Measurements from ENCODE around the gene AIP. TPM values are rescaled to one million over a fixed set of nuclear protein-coding genes. Genes with fewer than 3 reads are reported as not detected.

The AIP gene
- total and polyA plus RNA-seq, 9 of the 15 experiments (the other 6 are each of a cell fraction or from before 2014, with no cell fraction given) = 5.2 to 92.5 (median 52.7) TPM

- TF ChIP-seq DEAF1 (CRISPR knock-in tag; IDR thresholded peaks at IDR 0.05) (0 out of 2 replicates have a peak, but pooled peaks have one; percentile 3), SMARCB1 (IDR thresholded peaks at IDR 0.05; ENCODE audit: insufficient read length, low read depth) (no peak), CEBPB (tag; IDR thresholded peaks at IDR 0.05) (peak; percentile 53), FOXA1 (IDR thresholded peaks at IDR 0.05; ENCODE audit: borderline replicate concordance) (no peak), GTF2E2 (tag; IDR thresholded peaks at IDR 0.05) (no peak), HES1 (IDR thresholded peaks at IDR 0.05; ENCODE audit: low read depth) (no peak), RCOR1 (IDR thresholded peaks at IDR 0.05; ENCODE audit: borderline replicate concordance in 1 of 2, low read depth in 2 of 2, low read length in 2 of 2) (peak in 1 of 2 experiments; percentile 25; a peak in 1 of 4 replicates), ZBTB33 (CRISPR knock-in tag; IDR thresholded peaks at IDR 0.05) (no peak), PHF20 (IDR thresholded peaks at IDR 0.05; ENCODE audit: partially characterized antibody) (peak; percentile 77), ZZZ3 (IDR thresholded peaks at IDR 0.05) (no peak), ARID1B (IDR thresholded peaks at IDR 0.05) (peak; percentile 55), TARDBP (IDR thresholded peaks at IDR 0.05) (0 out of 2 replicates have a peak, but pooled peaks have one; percentile 46), DNMT1 (IDR thresholded peaks at IDR 0.05) (no peak), TFE3 (CRISPR knock-in tag; IDR thresholded peaks at IDR 0.05) (no peak), TSC22D4 (tag; IDR thresholded peaks at IDR 0.05) (no peak), XRCC5 (IDR thresholded peaks at IDR 0.05; ENCODE audit: low read depth, low read length) (no peak), FOXJ2 (tag; IDR thresholded peaks at IDR 0.05) (no peak), MTA3 (IDR thresholded peaks at IDR 0.05; ENCODE audit: borderline replicate concordance) (peak; percentile 87), ZNF212 (CRISPR knock-in tag; IDR thresholded peaks at IDR 0.05) (0 out of 2 replicates have a peak, but pooled peaks have one; percentile 45), ZNF146 (CRISPR knock-in tag; IDR thresholded peaks at IDR 0.05; ENCODE audit: unreplicated experiment) (no peak)
- TF ChIP-seq, protein P1, sequence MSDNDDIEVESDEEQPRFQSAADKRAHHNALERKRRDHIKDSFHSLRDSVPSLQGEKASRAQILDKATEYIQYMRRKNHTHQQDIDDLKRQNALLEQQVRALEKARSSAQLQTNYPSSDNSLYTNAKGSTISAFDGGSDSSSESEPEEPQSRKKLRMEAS (CRISPR knock-in tag; IDR thresholded peaks at IDR 0.05) = peak; percentile 51
- TF ChIP-seq, protein P2, sequence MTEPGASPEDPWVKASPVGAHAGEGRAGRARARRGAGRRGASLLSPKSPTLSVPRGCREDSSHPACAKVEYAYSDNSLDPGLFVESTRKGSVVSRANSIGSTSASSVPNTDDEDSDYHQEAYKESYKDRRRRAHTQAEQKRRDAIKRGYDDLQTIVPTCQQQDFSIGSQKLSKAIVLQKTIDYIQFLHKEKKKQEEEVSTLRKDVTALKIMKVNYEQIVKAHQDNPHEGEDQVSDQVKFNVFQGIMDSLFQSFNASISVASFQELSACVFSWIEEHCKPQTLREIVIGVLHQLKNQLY (CRISPR knock-in tag; conservative IDR thresholded peaks at IDR 0.05) = 0 out of 4 replicates have a peak, but pooled peaks of 1 of the 2 experiments have one; percentile 9
Measured at GRCh38 chr11:67463680-67464410, 19.0 kb upstream of the AIP start (continued).

Data from K562 (cell line).